H1 (cell line): ENCODE measurements around the gene INCENP. TPM values are rescaled to one million over a fixed set of nuclear protein-coding genes. Genes with fewer than 3 reads are reported as not detected.

Source experiments
- TEAD4 ChIP-seq: IDR thresholded peaks from 2 replicates; pipeline ENCODE4 v1.6.1; 2012; ENCODE audit warnings: low read depth, low read length, inconsistent platforms, mixed read lengths
- USF2 ChIP-seq: IDR thresholded peaks from 2 replicates; pipeline ENCODE4 v1.6.1; 2011; ENCODE audit warnings: low read length, improper control_type of control experiment
- polyA plus RNA-seq, 7 experiments: library from polyadenylated mRNA; depleted of rRNA in 3 of 7; stranded (reverse) in 5 of 7; unstranded in 2 of 7; fragments of >200 nt in 5 of 7; fragments of 200-250 nt in 2 of 7; gene quantifications; 1 replicate in 5 of 7; 2 replicates in 1 of 7; 4 replicates in 1 of 7; pipeline versions ENCODE4 v1.2.1 to v1.2.3, GENCODE V29; 2011 to 2013; ENCODE audit warnings: missing spikeins in 2 of 7, mixed read lengths in 2 of 7
- total RNA-seq: library from RNA; stranded (reverse); fragmentation: NEBNext Ultra II Directional; extraction: Animal tissue kit (Norgen Biotek cat#: 25700); gene quantifications from 2 replicates; pipeline ENCODE4 v1.2.1, GENCODE V29; 2021

Gene INCENP
- total and polyA plus RNA-seq, 2 of the 8 experiments (the other 6 are each of a cell fraction or from before 2014, with no cell fraction given), result 25.4 to 132 TPM

GRCh38 chr11:62104816-62105653 is 18.8 kb upstream of the INCENP start (continued):
- TF ChIP-seq USF2 (no peak), TEAD4 (no peak)
- TF ChIP-seq, all 59 proteins: peak for 0
